Measurements from ENCODE around the gene HMGCL.
A peak's percentile ranks its signal among the peaks of the same experiment; 100 is the strongest.
"Not testable (repeated sequence)": the region's sequence is repeated elsewhere in the genome, so short reads cannot be mapped to it uniquely, and the experiment has no call there.

Gene HMGCL

GRCh38 chr1:23826590-23826989, 1.4 kb upstream of the HMGCL start:
- not testable (repeated sequence) for DNase-seq (ENCODE audit: low read depth)

GRCh38 chr1:23825762-23826522, 713 bp upstream of the HMGCL start:
- no peak for DNase-seq (ENCODE audit: low read depth)

GRCh38 chr1:23824711-23825075, 536 bp downstream of the HMGCL start:
- DNase-seq (ENCODE audit: low read depth): no peak

GRCh38 chr1:23823767-23824166, 1.5 kb downstream of the HMGCL start:
- no peak for DNase-seq (ENCODE audit: low read depth)

- DNase-seq (ENCODE audit: low read depth): no peak
Measured at GRCh38 chr1:23817633-23818032, 7.6 kb downstream of the HMGCL start.

- DNase-seq (ENCODE audit: low read depth): no peak
Measured at GRCh38 chr1:23816906-23817305, 8.3 kb downstream of the HMGCL start.

GRCh38 chr1:23816361-23816760, 8.9 kb downstream of the HMGCL start:
- no peak for DNase-seq (ENCODE audit: low read depth)

- DNase-seq (ENCODE audit: low read depth): no peak
Measured at GRCh38 chr1:23814016-23814415, 11.2 kb downstream of the HMGCL start.

- no peak for DNase-seq (ENCODE audit: low read depth)
Measured at GRCh38 chr1:23810818-23811540, 14.2 kb downstream of the HMGCL start.

- no peak for DNase-seq (ENCODE audit: low read depth)
Measured at GRCh38 chr1:23809751-23810171, 15.5 kb downstream of the HMGCL start.

- DNase-seq (ENCODE audit: low read depth): no peak
Measured at GRCh38 chr1:23807453-23807852, 17.8 kb downstream of the HMGCL start.

- no peak for DNase-seq (ENCODE audit: low read depth)
Measured at GRCh38 chr1:23806280-23806679, 18.9 kb downstream of the HMGCL start.

- DNase-seq (ENCODE audit: low read depth): no peak
Measured at GRCh38 chr1:23805025-23805424, 20.2 kb downstream of the HMGCL start.

GRCh38 chr1:23804183-23804835, 20.9 kb downstream of the HMGCL start:
- DNase-seq (ENCODE audit: low read depth): no peak

- no peak for DNase-seq (ENCODE audit: low read depth)
Measured at GRCh38 chr1:23803674-23804073, 21.6 kb downstream of the HMGCL start.

- DNase-seq (ENCODE audit: low read depth): not testable (repeated sequence)
Measured at GRCh38 chr1:23802809-23803342, 22.4 kb downstream of the HMGCL start.

GRCh38 chr1:23801876-23802275, 23.4 kb downstream of the HMGCL start:
- no peak for DNase-seq (ENCODE audit: low read depth)

- no peak for DNase-seq (ENCODE audit: low read depth)
Measured at GRCh38 chr1:23801338-23801748, 23.9 kb downstream of the HMGCL start.

GRCh38 chr1:23800400-23801337, 24.6 kb downstream of the HMGCL start, which contains the start of gene GALE:
Gene GALE, minus strand, starts transcription at chr1:23800754. Its CDS starts 1,747 bp downstream, at chr1:23799007.
- DNase-seq (ENCODE audit: low read depth): peak; percentile 71

GRCh38 chr1:23799570-23800399, 25.4 kb downstream of the HMGCL start:
- DNase-seq (ENCODE audit: low read depth): peak; percentile 43

- no peak for DNase-seq (ENCODE audit: low read depth)
Measured at GRCh38 chr1:23799255-23799569, 26.0 kb downstream of the HMGCL start.

Data from HS-5 (cell line).